Endothelial cell of umbilical vein (primary cell): Measurements from ENCODE around the gene EYS. TPM values are rescaled to one million over a fixed set of nuclear protein-coding genes. Genes with fewer than 3 reads are reported as not detected.

Experiments
- BruUV-seq: library from RNA; stranded (reverse); fragments of 400-500 nt; replicated peaks from 2 replicates; lab custom pipeline; 2021; lab: Mats Ljungman, UMichigan
- CTCF ChIA-PET: fragments of 300-600, 350-600 bp; sonication (Branson Sonifier 250); formaldehyde crosslinking; loops from one replicate; lab custom pipeline; 2021; ENCODE audit warnings: antibody characterized with exemption, inconsistent platforms; lab: Charles Lee
- POLR2A ChIA-PET: fragments of 300-600, 350-600 bp; sonication (Branson Sonifier 250); formaldehyde crosslinking; loops from one replicate; lab custom pipeline; 2021; ENCODE audit warnings: antibody characterized with exemption, inconsistent platforms; lab: Charles Lee
- DNase-seq: peaks from one replicate; pipeline ENCODE4 v3.0.0-alpha.2; 2011; ENCODE audit warnings: low read depth, low spot score
- FAIRE-seq: peaks from 2 replicates; lab custom pipeline; 2011; peaks lifted over from hg19 to GRCh38; lab: Jason Lieb, UNC
- H2AFZ ChIP-seq: 2 replicates; pipeline ENCODE4 v1.6.0; 2012; ENCODE audit warnings: low read depth, low read length, control low read depth, inconsistent platforms
- H3K27ac ChIP-seq: 2 replicates; pipeline ENCODE4 v1.5.1; 2011; ENCODE audit warnings: low read depth, mild to moderate bottlenecking, control low read depth, low read length, moderate library complexity; ENCODE audit not compliant: insufficient read depth
- H3K27me3 ChIP-seq, 2 experiments: 2 replicates each; pipeline versions ENCODE4 v1.6.0 to v1.6.1; 2011; ENCODE audit warnings: low read length in 2 of 2, mixed read lengths in 1 of 2; ENCODE audit not compliant: control insufficient read depth in 2 of 2, insufficient read depth in 2 of 2
- H3K36me3 ChIP-seq, 2 experiments: 2 replicates in 1 of 2; 3 replicates in 1 of 2; pipeline ENCODE4 v1.5.1; 2011; ENCODE audit warnings: low read length in 2 of 2, mild to moderate bottlenecking in 1 of 2, moderate library complexity in 1 of 2; ENCODE audit not compliant: control insufficient read depth in 2 of 2, insufficient read depth in 2 of 2; ENCODE audit errors: extremely low read depth in 1 of 2
- H3K4me1 ChIP-seq: 3 replicates; pipeline ENCODE4 v1.5.1; 2011; ENCODE audit warnings: mild to moderate bottlenecking, low read length; ENCODE audit not compliant: control insufficient read depth, insufficient read depth; ENCODE audit errors: extremely low read depth
- H3K4me2 ChIP-seq: 2 replicates; pipeline ENCODE4 v1.6.1; 2011; ENCODE audit warnings: low read length, control low read depth, mixed read lengths; ENCODE audit not compliant: insufficient read depth
- H3K4me3 ChIP-seq, 3 experiments: fragments of 200-600 bp in 1 of 3; sonication (generic), shearing (Covaris generic) in 1 of 3; replicated peaks in 1 of 3; 2 replicates each; pipeline ENCODE4 v1.5.1; 2011 to 2016; ENCODE audit warnings: control low read depth in 3 of 3, low read length in 3 of 3, mild to moderate bottlenecking in 2 of 3, inconsistent platforms in 1 of 3, low read depth in 1 of 3, moderate library complexity in 1 of 3; ENCODE audit not compliant: insufficient read depth in 1 of 3
- H3K79me2 ChIP-seq: 2 replicates; pipeline ENCODE4 v1.6.0; 2012; ENCODE audit warnings: low read length, inconsistent platforms; ENCODE audit not compliant: control insufficient read depth, insufficient read depth
- H3K9ac ChIP-seq: replicated peaks from 2 replicates; pipeline ENCODE3; 2011; ENCODE audit warnings: low read length, control low read depth; ENCODE audit not compliant: insufficient read depth; ENCODE audit errors: extremely low read depth
- H3K9me1 ChIP-seq: replicated peaks from 3 replicates; pipeline ENCODE4 v1.6.0; 2011; ENCODE audit warnings: mild to moderate bottlenecking, low read length; ENCODE audit not compliant: control insufficient read depth, insufficient read depth; ENCODE audit errors: extremely low read depth
- H3K9me3 ChIP-seq: replicated peaks from 2 replicates; pipeline ENCODE4 v1.5.1; 2012; ENCODE audit warnings: low read length, inconsistent platforms; ENCODE audit not compliant: control insufficient read depth, insufficient read depth
- H4K20me1 ChIP-seq: replicated peaks from 2 replicates; pipeline ENCODE3; 2011; ENCODE audit warnings: mild to moderate bottlenecking, low read length; ENCODE audit not compliant: control insufficient read depth, insufficient read depth; ENCODE audit errors: extremely low read depth
- CTCF ChIP-seq, 2 donors: IDR thresholded peaks; 1 replicate in 1 of 2; 2 replicates in 1 of 2; pipeline ENCODE4 v1.5.1; 2011; ENCODE audit warnings: low read length in 2 of 2, mild to moderate bottlenecking in 2 of 2, moderate library complexity in 2 of 2, control low read depth in 1 of 2, inconsistent platforms in 1 of 2, low read depth in 1 of 2; ENCODE audit not compliant: insufficient read depth in 1 of 2; ENCODE audit errors: extremely low read depth in 1 of 2
- EZH2 ChIP-seq: IDR thresholded peaks from 2 replicates; pipeline ENCODE4 v1.6.1; 2012; ENCODE audit warnings: borderline replicate concordance, low read depth, mild to moderate bottlenecking, moderate library complexity, low read length, inconsistent platforms; ENCODE audit not compliant: severe bottlenecking
- FOS ChIP-seq: IDR thresholded peaks from 2 replicates; pipeline ENCODE4 v1.6.1; 2011; ENCODE audit warnings: mild to moderate bottlenecking, low read length, moderate library complexity, borderline replicate concordance; ENCODE audit not compliant: insufficient read depth
- GATA2 ChIP-seq: IDR thresholded peaks from 2 replicates; pipeline ENCODE4 v1.7.0; 2011; ENCODE audit warnings: low read depth, mild to moderate bottlenecking, moderate library complexity, mixed read lengths, low read length; ENCODE audit not compliant: insufficient read length, insufficient read depth
- JUN ChIP-seq: IDR thresholded peaks from 2 replicates; pipeline ENCODE4 v1.6.1; 2011; ENCODE audit warnings: borderline replicate concordance, low read depth; ENCODE audit not compliant: insufficient read length, insufficient read depth
- MAX ChIP-seq: IDR thresholded peaks from 2 replicates; pipeline ENCODE4 v1.6.1; 2011; ENCODE audit not compliant: insufficient read depth, insufficient read length
- MYC ChIP-seq: IDR thresholded peaks from one replicate; pipeline ENCODE4 v1.6.1; 2011; ENCODE audit warnings: mild to moderate bottlenecking, low read depth, low read length
- POLR2A ChIP-seq: IDR thresholded peaks from 2 replicates; pipeline ENCODE4 v1.6.1; 2012; ENCODE audit warnings: low read depth, mild to moderate bottlenecking, control low read depth, low read length
- POLR2AphosphoS5 ChIP-seq: IDR thresholded peaks from 2 replicates; pipeline ENCODE4 v1.6.1; 2012; ENCODE audit warnings: low read depth, mild to moderate bottlenecking, control low read depth, low read length, moderate library complexity; ENCODE audit not compliant: insufficient read depth
- dilution Hi-C: fragments of 300-500 bp; cut with MboI; formaldehyde crosslinking; loops from one replicate; pipeline ENCODE4 v1.15.0; 2019; ENCODE audit warnings: low sequenced_read_pairs; ENCODE audit not compliant: extremely low pct_ligation_motif_present
- intact Hi-C: fragments of 100-400 bp; cut with micrococcal nuclease; formaldehyde crosslinking; loops from one replicate; pipeline ENCODE4 v1.10.0; 2022
- polyA plus RNA-seq, 4 experiments: library from polyadenylated mRNA; depleted of rRNA in 3 of 4; stranded (reverse) in 3 of 4; unstranded in 1 of 4; fragments of >200 nt; gene quantifications; 2 replicates each; pipeline versions ENCODE4 v1.2.1 to v1.2.3, GENCODE V29; 2011 to 2012; ENCODE audit warnings: missing spikeins in 1 of 4
- total RNA-seq: library from RNA; stranded (reverse); gene quantifications from 2 replicates; pipeline ENCODE4 v1.2.3, GENCODE V29; 2021

The EYS gene
- total and polyA plus RNA-seq, 2 donors (not counting 3 experiments of a cell fraction or from before 2014, with no cell fraction given): 0.01 to 0.27 TPM

- TF ChIP-seq POLR2A (no peak), FOS (no peak), JUN (no peak), EZH2 (no peak), MAX (no peak), GATA2 (no peak), POLR2AphosphoS5 (no peak), MYC (no peak), CTCF (IDR thresholded peaks at IDR 0.05; ENCODE audit: extremely low read depth in 1 of 2, insufficient read depth in 1 of 2, low read depth in 1 of 2, low read length in 2 of 2) (no peak)
- Histone ChIP-seq H4K20me1 (no peaks in the 10 kb centered on the region), H3K36me3 (no peaks in the 10 kb centered on the region), H2AFZ (no peak overlapping the region), H3K9me1 (no peaks in the 10 kb centered on the region), H3K27me3 (peaks cover 3% of the 10 kb centered on the region in 2 experiments), H3K4me3 (no peak overlapping the region), H3K27ac (no peak overlapping the region), H3K4me1 (no peaks in the 10 kb centered on the region), H3K4me2 (no peak overlapping the region), H3K9me3 (no peaks in the 10 kb centered on the region), H3K9ac (no peak overlapping the region), H3K79me2 (no peaks in the 10 kb centered on the region)
- intact Hi-C loops (no loop called here), dilution Hi-C loops (no loop called here)
- CTCF ChIA-PET: interaction anchor here (1.0 kb wide), 1 partner anchor 17 kb away, joined by 7 read pairs; no protein-coding TSS in a partner anchor
- BruUV-seq: no TSS peak
- DNase-seq (no peak), FAIRE-seq (no peak)
- POLR2A ChIA-PET: no interaction called here
Observed at GRCh38 chr6:63819831-63820230, 1887.2 kb downstream of the EYS start.
